Endothelial cell of umbilical vein (primary cell): ENCODE data around the gene C12orf76. TPM values are rescaled to one million over a fixed set of nuclear protein-coding genes. Genes with fewer than 3 reads are reported as not detected.

Source experiments
- BruUV-seq: library from RNA; stranded (reverse); fragments of 400-500 nt; replicated peaks from 2 replicates; lab custom pipeline; 2021; lab: Mats Ljungman, UMichigan
- CTCF ChIA-PET: fragments of 300-600, 350-600 bp; sonication (Branson Sonifier 250); formaldehyde crosslinking; loops from one replicate; lab custom pipeline; 2021; ENCODE audit warnings: antibody characterized with exemption, inconsistent platforms; lab: Charles Lee
- POLR2A ChIA-PET: fragments of 300-600, 350-600 bp; sonication (Branson Sonifier 250); formaldehyde crosslinking; loops from one replicate; lab custom pipeline; 2021; ENCODE audit warnings: antibody characterized with exemption, inconsistent platforms; lab: Charles Lee
- DNase-seq: peaks from one replicate; pipeline ENCODE4 v3.0.0-alpha.2; 2011; ENCODE audit warnings: low read depth, low spot score
- FAIRE-seq: peaks from 2 replicates; lab custom pipeline; 2011; peaks lifted over from hg19 to GRCh38; lab: Jason Lieb, UNC
- H2AFZ ChIP-seq: 2 replicates; pipeline ENCODE4 v1.6.0; 2012; ENCODE audit warnings: low read depth, low read length, control low read depth, inconsistent platforms
- H3K27ac ChIP-seq: 2 replicates; pipeline ENCODE4 v1.5.1; 2011; ENCODE audit warnings: low read depth, mild to moderate bottlenecking, control low read depth, low read length, moderate library complexity; ENCODE audit not compliant: insufficient read depth
- H3K27me3 ChIP-seq, 2 experiments: 2 replicates each; pipeline versions ENCODE4 v1.6.0 to v1.6.1; 2011; ENCODE audit warnings: low read length in 2 of 2, mixed read lengths in 1 of 2; ENCODE audit not compliant: control insufficient read depth in 2 of 2, insufficient read depth in 2 of 2
- H3K36me3 ChIP-seq, 2 experiments: 2 replicates in 1 of 2; 3 replicates in 1 of 2; pipeline ENCODE4 v1.5.1; 2011; ENCODE audit warnings: low read length in 2 of 2, mild to moderate bottlenecking in 1 of 2, moderate library complexity in 1 of 2; ENCODE audit not compliant: control insufficient read depth in 2 of 2, insufficient read depth in 2 of 2; ENCODE audit errors: extremely low read depth in 1 of 2
- H3K4me1 ChIP-seq: 3 replicates; pipeline ENCODE4 v1.5.1; 2011; ENCODE audit warnings: mild to moderate bottlenecking, low read length; ENCODE audit not compliant: control insufficient read depth, insufficient read depth; ENCODE audit errors: extremely low read depth
- H3K4me2 ChIP-seq: 2 replicates; pipeline ENCODE4 v1.6.1; 2011; ENCODE audit warnings: low read length, control low read depth, mixed read lengths; ENCODE audit not compliant: insufficient read depth
- H3K4me3 ChIP-seq, 3 experiments: fragments of 200-600 bp in 1 of 3; sonication (generic), shearing (Covaris generic) in 1 of 3; replicated peaks in 1 of 3; 2 replicates each; pipeline ENCODE4 v1.5.1; 2011 to 2016; ENCODE audit warnings: control low read depth in 3 of 3, low read length in 3 of 3, mild to moderate bottlenecking in 2 of 3, inconsistent platforms in 1 of 3, low read depth in 1 of 3, moderate library complexity in 1 of 3; ENCODE audit not compliant: insufficient read depth in 1 of 3
- H3K79me2 ChIP-seq: 2 replicates; pipeline ENCODE4 v1.6.0; 2012; ENCODE audit warnings: low read length, inconsistent platforms; ENCODE audit not compliant: control insufficient read depth, insufficient read depth
- H3K9ac ChIP-seq: replicated peaks from 2 replicates; pipeline ENCODE3; 2011; ENCODE audit warnings: low read length, control low read depth; ENCODE audit not compliant: insufficient read depth; ENCODE audit errors: extremely low read depth
- H3K9me1 ChIP-seq: replicated peaks from 3 replicates; pipeline ENCODE4 v1.6.0; 2011; ENCODE audit warnings: mild to moderate bottlenecking, low read length; ENCODE audit not compliant: control insufficient read depth, insufficient read depth; ENCODE audit errors: extremely low read depth
- H3K9me3 ChIP-seq: replicated peaks from 2 replicates; pipeline ENCODE4 v1.5.1; 2012; ENCODE audit warnings: low read length, inconsistent platforms; ENCODE audit not compliant: control insufficient read depth, insufficient read depth
- H4K20me1 ChIP-seq: replicated peaks from 2 replicates; pipeline ENCODE3; 2011; ENCODE audit warnings: mild to moderate bottlenecking, low read length; ENCODE audit not compliant: control insufficient read depth, insufficient read depth; ENCODE audit errors: extremely low read depth
- EZH2 ChIP-seq: IDR thresholded peaks from 2 replicates; pipeline ENCODE4 v1.6.1; 2012; ENCODE audit warnings: borderline replicate concordance, low read depth, mild to moderate bottlenecking, moderate library complexity, low read length, inconsistent platforms; ENCODE audit not compliant: severe bottlenecking
- GATA2 ChIP-seq: IDR thresholded peaks from 2 replicates; pipeline ENCODE4 v1.7.0; 2011; ENCODE audit warnings: low read depth, mild to moderate bottlenecking, moderate library complexity, mixed read lengths, low read length; ENCODE audit not compliant: insufficient read length, insufficient read depth
- MAX ChIP-seq: IDR thresholded peaks from 2 replicates; pipeline ENCODE4 v1.6.1; 2011; ENCODE audit not compliant: insufficient read depth, insufficient read length
- POLR2AphosphoS5 ChIP-seq: IDR thresholded peaks from 2 replicates; pipeline ENCODE4 v1.6.1; 2012; ENCODE audit warnings: low read depth, mild to moderate bottlenecking, control low read depth, low read length, moderate library complexity; ENCODE audit not compliant: insufficient read depth
- dilution Hi-C: fragments of 300-500 bp; cut with MboI; formaldehyde crosslinking; loops from one replicate; pipeline ENCODE4 v1.15.0; 2019; ENCODE audit warnings: low sequenced_read_pairs; ENCODE audit not compliant: extremely low pct_ligation_motif_present
- intact Hi-C: fragments of 100-400 bp; cut with micrococcal nuclease; formaldehyde crosslinking; loops from one replicate; pipeline ENCODE4 v1.10.0; 2022
- polyA plus RNA-seq, 4 experiments: library from polyadenylated mRNA; depleted of rRNA in 3 of 4; stranded (reverse) in 3 of 4; unstranded in 1 of 4; fragments of >200 nt; gene quantifications; 2 replicates each; pipeline versions ENCODE4 v1.2.1 to v1.2.3, GENCODE V29; 2011 to 2012; ENCODE audit warnings: missing spikeins in 1 of 4
- total RNA-seq: library from RNA; stranded (reverse); gene quantifications from 2 replicates; pipeline ENCODE4 v1.2.3, GENCODE V29; 2021

The C12orf76 gene
- total and polyA plus RNA-seq, 2 donors (not counting 3 experiments of a cell fraction or from before 2014, with no cell fraction given), result 13.4 to 17.1 TPM

GRCh38 chr12:110080410-110080809, 32.1 kb upstream of the C12orf76 start:
- no TSS peak for BruUV-seq
- intact Hi-C loops (no loop called here), dilution Hi-C loops (no loop called here)
- Histone ChIP-seq H3K36me3 (no peaks in the 10 kb centered on the region), H3K79me2 (no peaks in the 10 kb centered on the region), H3K4me3 (no peak overlapping the region), H2AFZ (no peak overlapping the region), H3K9me3 (no peaks in the 10 kb centered on the region), H3K27ac (no peak overlapping the region), H4K20me1 (no peaks in the 10 kb centered on the region), H3K4me2 (no peak overlapping the region), H3K4me1 (no peaks in the 10 kb centered on the region), H3K27me3 (peaks cover 0 to 5% of the 10 kb centered on the region in 2 experiments), H3K9me1 (no peaks in the 10 kb centered on the region), H3K9ac (no peak overlapping the region)
- DNase-seq (no peak), FAIRE-seq (no peak)
- ChIA-PET CTCF (no interaction called here), POLR2A (no interaction called here)
- TF ChIP-seq POLR2AphosphoS5, result no peak
- no peak for TF ChIP-seq GATA2

GRCh38 chr12:110079477-110080400, 31.4 kb upstream of the C12orf76 start:
- intact Hi-C loops, result no loop called here
- Histone ChIP-seq H4K20me1 (no peaks in the 10 kb centered on the region), H3K9me1 (no peaks in the 10 kb centered on the region), H2AFZ (peak overlapping the region; percentile 58), H3K79me2 (no peaks in the 10 kb centered on the region), H3K4me2 (no peak overlapping the region), H3K27ac (no peak overlapping the region), H3K4me1 (no peaks in the 10 kb centered on the region), H3K27me3 (peaks cover 0 to 3% of the 10 kb centered on the region in 2 experiments), H3K9ac (no peak overlapping the region), H3K4me3 (no peak overlapping the region), H3K36me3 (no peaks in the 10 kb centered on the region), H3K9me3 (no peaks in the 10 kb centered on the region)
- no TSS peak for BruUV-seq
- POLR2A ChIA-PET, result interaction anchor here (1.1 kb wide), 1 partner anchor 201 kb away, joined by 4 read pairs; no protein-coding TSS in a partner anchor
- FAIRE-seq (no peak), DNase-seq (peak; percentile 37)
- dilution Hi-C loops, result no loop called here
- CTCF ChIA-PET, result interaction anchor here (0.7 kb wide), 1 partner anchor 9 kb away, joined by 3 read pairs; no protein-coding TSS in a partner anchor
- TF ChIP-seq MAX, result peak; percentile 10
- TF ChIP-seq EZH2, result no peak
